Neuronal stem cell (in vitro differentiated cells): ENCODE data around the gene PCBD2.

Source experiments
- DNase-seq: peaks from one replicate; pipeline ENCODE4 v3.0.0-alpha.2; 2013; ENCODE audit warnings: low spot score
- H2AFZ ChIP-seq: one replicate; pipeline ENCODE4 v1.6.1; 2013; ENCODE audit warnings: mild to moderate bottlenecking, low read length, inconsistent platforms
- H2AK5ac ChIP-seq: 2 replicates; pipeline ENCODE4 v1.6.1; 2013; ENCODE audit warnings: low read depth, mild to moderate bottlenecking, inconsistent platforms, low read length, moderate library complexity, mixed read lengths
- H2BK120ac ChIP-seq: 2 replicates; pipeline ENCODE4 v1.6.1; 2013; ENCODE audit warnings: low read depth, mild to moderate bottlenecking, inconsistent platforms, low read length, moderate library complexity, mixed read lengths
- H2BK12ac ChIP-seq: one replicate; pipeline ENCODE4 v1.6.1; 2013; ENCODE audit warnings: low read length, inconsistent platforms
- H2BK15ac ChIP-seq: 2 replicates; pipeline ENCODE4 v1.6.1; 2013; ENCODE audit warnings: mild to moderate bottlenecking, low read length, inconsistent platforms, mixed read lengths
- H2BK5ac ChIP-seq: one replicate; pipeline ENCODE4 v1.6.1; 2013; ENCODE audit warnings: inconsistent platforms, mild to moderate bottlenecking, low read length, moderate library complexity
- H3K14ac ChIP-seq: one replicate; pipeline ENCODE4 v1.6.1; 2013; ENCODE audit warnings: low read length, inconsistent platforms
- H3K18ac ChIP-seq: 2 replicates; pipeline ENCODE4 v1.6.1; 2013; ENCODE audit warnings: low read length, inconsistent platforms
- H3K23ac ChIP-seq: 2 replicates; pipeline ENCODE4 v1.6.1; 2013; ENCODE audit warnings: low read depth, mild to moderate bottlenecking, mixed read lengths, low read length, inconsistent platforms; ENCODE audit not compliant: poor library complexity
- H3K27ac ChIP-seq: replicated peaks from 3 replicates; pipeline ENCODE4 v1.5.1; 2013; ENCODE audit warnings: low read length, inconsistent platforms
- H3K27me3 ChIP-seq, 3 experiments: 2 replicates each; pipeline ENCODE4 v1.6.1; 2013; ENCODE audit warnings: low read length in 3 of 3, mild to moderate bottlenecking in 2 of 3, inconsistent platforms in 1 of 3, low read depth in 1 of 3, mixed read lengths in 1 of 3, moderate library complexity in 1 of 3; ENCODE audit not compliant: control insufficient read depth in 3 of 3, insufficient read depth in 3 of 3
- H3K36me3 ChIP-seq, 2 donors: replicated peaks in 1 of 2; 2 replicates each; pipeline ENCODE4 v1.6.1; 2013; ENCODE audit warnings: low read length in 2 of 2; ENCODE audit not compliant: control insufficient read depth in 2 of 2, insufficient read depth in 2 of 2
- H3K4ac ChIP-seq: 2 replicates; pipeline ENCODE4 v1.6.1; 2013; ENCODE audit warnings: inconsistent platforms, mild to moderate bottlenecking, low read length, moderate library complexity
- H3K4me1 ChIP-seq, 2 donors: 1 replicate in 1 of 2; 2 replicates in 1 of 2; pipeline ENCODE4 v1.6.1; 2013; ENCODE audit warnings: low read length in 2 of 2, low read depth in 1 of 2; ENCODE audit not compliant: control insufficient read depth in 2 of 2, insufficient read depth in 1 of 2
- H3K4me2 ChIP-seq: one replicate; pipeline ENCODE4 v1.6.1; 2013; ENCODE audit warnings: mild to moderate bottlenecking, low read length, inconsistent platforms; ENCODE audit not compliant: insufficient read depth, poor library complexity, severe bottlenecking
- H3K4me3 ChIP-seq, 2 donors: 2 replicates each; pipeline ENCODE4 v1.5.1; 2013; ENCODE audit warnings: low read length in 2 of 2, mild to moderate bottlenecking in 2 of 2, inconsistent platforms in 1 of 2, moderate library complexity in 1 of 2
- H3K79me1 ChIP-seq: one replicate; pipeline ENCODE4 v1.6.1; 2013; ENCODE audit warnings: low read depth, mild to moderate bottlenecking, inconsistent platforms, low read length, moderate library complexity
- H3K9ac ChIP-seq: one replicate; pipeline ENCODE4 v1.6.1; 2013; ENCODE audit warnings: mild to moderate bottlenecking, low read depth, low read length, inconsistent platforms; ENCODE audit not compliant: poor library complexity
- H3K9me3 ChIP-seq, 2 donors: replicated peaks in 1 of 2; 2 replicates each; pipeline versions ENCODE3 to v1.6.1; 2013; ENCODE audit warnings: low read length in 2 of 2, mild to moderate bottlenecking in 2 of 2, inconsistent platforms in 1 of 2, low read depth in 1 of 2, mixed read lengths in 1 of 2, moderate library complexity in 1 of 2; ENCODE audit not compliant: control insufficient read depth in 2 of 2, insufficient read depth in 1 of 2
- H4K8ac ChIP-seq: one replicate; pipeline ENCODE4 v1.6.1; 2013; ENCODE audit warnings: low read depth, mild to moderate bottlenecking, inconsistent platforms, low read length, moderate library complexity
- H4K91ac ChIP-seq: one replicate; pipeline ENCODE4 v1.6.1; 2013; ENCODE audit warnings: low read length, low read depth, mild to moderate bottlenecking, inconsistent platforms; ENCODE audit not compliant: poor library complexity
- WGBS, 2 donors: extraction: QIAGEN DNeasy Blood & Tissue Kit; methylation state at CpG; one replicate each; pipeline ENCODE4 v1.1.7; 2013; ENCODE audit warnings: missing lambda C conversion rate in 2 of 2, mixed read lengths in 1 of 2; ENCODE audit not compliant: insufficient read length in 2 of 2, insufficient replicate concordance in 1 of 2; ENCODE audit errors: extremely low coverage in 2 of 2; 5-methylcytosine and 5-hydroxymethylcytosine counted together

The PCBD2 gene

DNA sequence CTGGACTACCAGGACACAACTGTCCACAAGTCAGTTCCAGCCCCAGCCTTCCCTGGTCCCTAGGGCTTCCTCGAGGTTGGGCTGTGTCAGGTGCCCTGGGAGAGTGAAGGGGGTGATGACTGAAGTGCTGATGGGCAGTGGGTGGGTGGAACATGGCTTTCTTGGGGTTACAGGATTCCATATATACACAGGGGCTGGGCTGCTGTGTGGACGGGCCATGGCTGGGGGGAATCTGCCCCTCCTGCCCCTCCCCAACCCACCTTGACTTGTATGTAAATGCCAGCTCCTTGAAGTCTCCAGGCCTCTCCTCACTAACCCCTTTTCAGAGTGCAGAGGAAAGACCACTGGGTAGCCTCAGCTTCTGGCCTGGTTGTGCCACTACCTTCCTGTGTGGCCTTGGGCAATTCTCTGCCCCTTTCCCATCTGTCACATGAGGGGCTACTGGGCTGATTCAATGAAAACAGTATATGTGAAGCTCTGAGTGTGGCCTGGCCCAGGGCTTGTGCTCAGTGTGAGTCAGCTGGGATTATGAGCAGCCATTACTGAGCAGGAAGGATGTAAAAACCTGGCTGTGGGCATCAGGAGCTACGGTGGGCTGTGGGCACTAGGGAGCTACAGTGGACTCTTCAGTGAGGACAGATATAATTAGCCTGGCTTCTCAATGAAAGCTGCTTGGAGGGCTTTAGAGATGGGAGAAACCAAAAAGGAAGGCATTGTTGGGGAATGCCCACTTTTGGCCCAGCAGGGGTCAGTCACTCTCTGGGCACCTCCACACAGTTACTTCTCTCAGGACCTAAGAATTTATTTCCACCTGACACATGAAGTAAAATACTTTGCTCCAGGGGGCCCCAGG lies 105.8 kb downstream of the PCBD2 start:
- Histone ChIP-seq H2BK12ac (no peak overlapping the region), H2BK15ac (no peak overlapping the region), H2BK120ac (no peak overlapping the region), H3K4ac (no peak overlapping the region), H3K9me3 (no peaks in the 10 kb centered on the region), H4K8ac (no peak overlapping the region), H3K14ac (no peak overlapping the region), H3K18ac (no peak overlapping the region), H3K9ac (no peak overlapping the region), H3K36me3 (no peaks in the 10 kb centered on the region), H3K23ac (no peak overlapping the region), H3K27ac (no peak overlapping the region), H2BK5ac (no peak overlapping the region), H3K27me3 (peaks cover 0 to 14% (median 0%) of the 10 kb centered on the region in 3 experiments), H3K79me1 (no peaks in the 10 kb centered on the region), H4K91ac (no peak overlapping the region), H3K4me1 (peaks cover 0 to 1% of the 10 kb centered on the region in 2 donors), H3K4me3 (no peak overlapping the region), H2AFZ (no peak overlapping the region), H3K4me2 (no peak overlapping the region), H2AK5ac (no peak overlapping the region)
- no CpG with 5 or more reads among the region's 3 CpGs for WGBS, 2 donors
- no peak for DNase-seq

DNA sequence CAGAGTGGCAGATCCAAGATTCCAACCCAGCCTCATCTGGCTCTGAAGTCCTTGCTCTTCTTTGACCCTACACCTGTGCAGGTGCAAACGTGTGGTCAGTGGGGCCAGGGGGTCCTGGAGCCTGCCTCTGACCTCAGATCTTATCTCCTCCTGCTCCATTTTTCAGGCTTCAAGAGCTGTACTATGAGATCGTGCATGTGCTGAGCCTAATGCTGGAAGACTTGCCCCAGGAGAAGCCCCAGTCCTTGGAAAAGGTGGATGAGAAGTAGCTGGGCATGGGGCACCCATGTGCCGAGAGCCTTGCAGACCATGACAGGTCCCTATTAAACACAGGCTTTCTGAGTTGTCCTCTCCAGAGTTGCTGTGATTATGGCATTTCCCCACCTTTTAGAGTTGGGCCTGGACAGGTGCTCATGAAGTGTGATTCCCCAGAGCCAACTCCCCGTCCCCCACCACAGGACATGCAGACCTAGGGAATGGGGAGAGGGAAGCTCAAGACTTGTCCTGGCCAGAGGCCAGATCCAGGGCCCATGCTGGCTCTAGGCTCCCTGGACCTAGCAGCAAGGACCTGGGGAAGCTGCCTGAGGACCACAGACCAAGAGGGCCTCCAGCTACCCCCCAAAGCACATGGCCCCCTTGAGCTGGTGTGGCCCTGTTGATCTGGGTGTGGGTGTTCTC lies 106.6 kb downstream of the PCBD2 start:
- Histone ChIP-seq H2BK12ac (no peak overlapping the region), H3K18ac (no peak overlapping the region), H2BK15ac (no peak overlapping the region), H4K8ac (no peak overlapping the region), H3K23ac (no peak overlapping the region), H2AK5ac (no peak overlapping the region), H3K79me1 (no peaks in the 10 kb centered on the region), H3K27ac (no peak overlapping the region), H2BK5ac (no peak overlapping the region), H3K4me3 (no peak overlapping the region), H3K4me1 (peaks cover 0 to 1% of the 10 kb centered on the region in 2 donors), H2AFZ (no peak overlapping the region), H4K91ac (no peak overlapping the region), H3K27me3 (peaks cover 0 to 14% (median 0%) of the 10 kb centered on the region in 3 experiments), H2BK120ac (no peak overlapping the region), H3K9me3 (no peaks in the 10 kb centered on the region), H3K14ac (no peak overlapping the region), H3K36me3 (no peaks in the 10 kb centered on the region), H3K4ac (no peak overlapping the region), H3K9ac (no peak overlapping the region), H3K4me2 (no peak overlapping the region)
- no CpG with 5 or more reads among the region's 4 CpGs for WGBS, 2 donors
- DNase-seq: no peak

DNA sequence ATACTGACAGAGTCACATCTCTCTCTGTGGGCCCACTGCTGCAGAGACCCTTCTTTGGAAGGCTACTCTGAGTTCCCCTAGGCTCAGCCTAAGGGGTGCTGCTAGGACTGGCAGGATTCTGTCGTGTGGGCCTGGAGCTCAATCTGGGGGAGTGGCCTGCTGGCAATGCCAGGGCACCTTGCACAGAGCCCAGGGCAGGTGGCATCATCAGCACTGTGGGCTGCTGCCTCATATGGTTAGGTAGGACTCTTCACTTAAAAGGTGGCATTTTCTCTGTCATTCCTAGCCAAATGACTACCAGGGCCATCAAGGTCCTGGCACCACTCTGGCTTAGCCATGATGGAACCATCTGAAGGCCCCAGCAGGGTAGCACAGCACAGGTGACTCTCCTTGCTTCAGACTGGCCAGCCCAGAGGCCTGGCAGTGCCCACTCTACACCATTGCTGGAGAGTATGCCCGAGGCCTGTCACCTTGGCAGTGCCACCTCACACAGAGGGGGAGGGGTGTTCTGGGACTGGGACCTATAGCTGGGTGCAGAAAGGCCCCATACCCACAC lies 107.2 kb downstream of the PCBD2 start:
- Histone ChIP-seq H3K79me1 (no peaks in the 10 kb centered on the region), H3K9ac (peak overlapping the region; percentile 39), H2BK120ac (no peak overlapping the region), H2BK5ac (no peak overlapping the region), H2AK5ac (no peak overlapping the region), H3K4ac (no peak overlapping the region), H3K23ac (no peak overlapping the region), H2BK15ac (no peak overlapping the region), H2BK12ac (no peak overlapping the region), H3K27ac (no peak overlapping the region), H3K4me3 (no peak overlapping the region), H3K9me3 (no peaks in the 10 kb centered on the region), H2AFZ (no peak overlapping the region), H4K91ac (no peak overlapping the region), H3K4me1 (peaks cover 0 to 1% of the 10 kb centered on the region in 2 donors), H3K27me3 (peaks cover 0 to 14% (median 0%) of the 10 kb centered on the region in 3 experiments), H3K36me3 (no peaks in the 10 kb centered on the region), H3K14ac (no peak overlapping the region), H3K4me2 (no peak overlapping the region), H4K8ac (no peak overlapping the region), H3K18ac (no peak overlapping the region)
- no peak for DNase-seq
- WGBS, 2 donors: no CpG with 5 or more reads among the region's 2 CpGs
